ENCODE measurements around the gene NME1.
"Not testable (repeated sequence)": the region's sequence is repeated elsewhere in the genome, so short reads cannot be mapped to it uniquely, and the experiment has no call there.

Gene NME1

GRCh38 chr17:51144266-51145022, 8.9 kb upstream of the NME1 start:
- no peak for DNase-seq (ENCODE audit: low read depth in 3 of 3)

- no peak for DNase-seq (ENCODE audit: low read depth in 3 of 3)
Measured at GRCh38 chr17:51147650-51148049, 5.7 kb upstream of the NME1 start.

- DNase-seq (ENCODE audit: low read depth in 3 of 3): no peak
Measured at GRCh38 chr17:51149163-51149562, 4.2 kb upstream of the NME1 start.

- no peak for DNase-seq (ENCODE audit: low read depth in 3 of 3)
Measured at GRCh38 chr17:51150932-51151331, 2.4 kb upstream of the NME1 start.

- DNase-seq (ENCODE audit: low read depth in 3 of 3): no peak
Measured at GRCh38 chr17:51152766-51153209, 571 bp upstream of the NME1 start.

- no peak for DNase-seq (ENCODE audit: low read depth in 3 of 3)
Measured at GRCh38 chr17:51154176-51154575, 817 bp downstream of the NME1 start.

GRCh38 chr17:51155416-51155815, 2.1 kb downstream of the NME1 start:
- DNase-seq (ENCODE audit: low read depth in 3 of 3): no peak

- no peak for DNase-seq (ENCODE audit: low read depth in 3 of 3)
Measured at GRCh38 chr17:51159604-51160003, 6.2 kb downstream of the NME1 start.

- no peak for DNase-seq (ENCODE audit: low read depth in 3 of 3)
Measured at GRCh38 chr17:51161541-51161940, 8.2 kb downstream of the NME1 start.

- no peak for DNase-seq (ENCODE audit: low read depth in 3 of 3)
Measured at GRCh38 chr17:51164911-51165679, 11.7 kb downstream of the NME1 start.

- DNase-seq (ENCODE audit: low read depth in 3 of 3): no peak
Measured at GRCh38 chr17:51165680-51166197, 12.4 kb downstream of the NME1 start.

- DNase-seq (ENCODE audit: low read depth in 3 of 3): peak; percentile 34 to 81 (median 60)
Measured at GRCh38 chr17:51166198-51166986, 13.0 kb downstream of the NME1 start, which contains the start of gene NME2. Gene NME2 (plus strand): TSS chr17:51166411. CDS start chr17:51166831, 420 bp downstream.

- peak; percentile 45 to 70 (median 58) for DNase-seq (ENCODE audit: low read depth in 3 of 3)
Measured at GRCh38 chr17:51166987-51167931, 13.9 kb downstream of the NME1 start.

- DNase-seq (ENCODE audit: low read depth in 3 of 3): no peak
Measured at GRCh38 chr17:51169340-51169739, 16.0 kb downstream of the NME1 start.

- DNase-seq (ENCODE audit: low read depth in 3 of 3): no peak
Measured at GRCh38 chr17:51170736-51171135, 17.4 kb downstream of the NME1 start.

- DNase-seq (ENCODE audit: low read depth in 3 of 3): not testable (repeated sequence)
Measured at GRCh38 chr17:51172030-51172429, 18.7 kb downstream of the NME1 start.

- DNase-seq (ENCODE audit: low read depth in 3 of 3): no peak
Measured at GRCh38 chr17:51180486-51180885, 27.1 kb downstream of the NME1 start.

- DNase-seq (ENCODE audit: low read depth in 3 of 3): no peak
Measured at GRCh38 chr17:51184124-51184523, 30.8 kb downstream of the NME1 start.

GRCh38 chr17:51185763-51186332, 32.5 kb downstream of the NME1 start:
- DNase-seq (ENCODE audit: low read depth in 3 of 3): no peak

- no peak for DNase-seq (ENCODE audit: low read depth in 3 of 3)
Measured at GRCh38 chr17:51188271-51188833, 35.0 kb downstream of the NME1 start.
